Raji (cell line): ENCODE data around the gene DCLK1.

Source experiments
- POLR2A ChIP-seq: IDR thresholded peaks from 2 replicates; pipeline ENCODE4 v1.6.1; 2011; ENCODE audit warnings: low read depth, low read length, control low read depth; ENCODE audit not compliant: insufficient read depth

Gene DCLK1

GRCh38 chr13:35760735-35761281 lies 370.4 kb downstream of the DCLK1 start:
- no peak for TF ChIP-seq POLR2A

- TF ChIP-seq POLR2A = no peak
Observed at GRCh38 chr13:35747594-35747993, 383.6 kb downstream of the DCLK1 start.

- no peak for TF ChIP-seq POLR2A
Observed at GRCh38 chr13:35744566-35745178, 386.5 kb downstream of the DCLK1 start.

GRCh38 chr13:35744144-35744543 lies 387.0 kb downstream of the DCLK1 start:
- no peak for TF ChIP-seq POLR2A

GRCh38 chr13:35743165-35743564 lies 388.0 kb downstream of the DCLK1 start:
- no peak for TF ChIP-seq POLR2A

GRCh38 chr13:35741657-35742056 lies 389.5 kb downstream of the DCLK1 start:
- TF ChIP-seq POLR2A = no peak

GRCh38 chr13:35736876-35737275 lies 394.3 kb downstream of the DCLK1 start:
- TF ChIP-seq POLR2A = no peak

GRCh38 chr13:35733827-35734226 lies 397.4 kb downstream of the DCLK1 start:
- TF ChIP-seq POLR2A = no peak

- no peak for TF ChIP-seq POLR2A
Observed at GRCh38 chr13:35732565-35732964, 398.6 kb downstream of the DCLK1 start.

- TF ChIP-seq POLR2A = no peak
Observed at GRCh38 chr13:35731471-35731870, 399.7 kb downstream of the DCLK1 start.

- no peak for TF ChIP-seq POLR2A
Observed at GRCh38 chr13:35729926-35730627, 401.1 kb downstream of the DCLK1 start.

GRCh38 chr13:35727881-35728280 lies 403.3 kb downstream of the DCLK1 start:
- no peak for TF ChIP-seq POLR2A

GRCh38 chr13:35724446-35724845 lies 406.7 kb downstream of the DCLK1 start:
- TF ChIP-seq POLR2A = no peak

- TF ChIP-seq POLR2A = no peak
Observed at GRCh38 chr13:35723821-35724220, 407.4 kb downstream of the DCLK1 start.

- TF ChIP-seq POLR2A = no peak
Observed at GRCh38 chr13:35723053-35723461, 408.1 kb downstream of the DCLK1 start.

GRCh38 chr13:35722458-35723052 lies 408.6 kb downstream of the DCLK1 start:
- TF ChIP-seq POLR2A = no peak
